Mammary epithelial cell (primary cell): ENCODE results near the gene SCYGR4.

Source experiments
- EZH2 ChIP-seq: IDR thresholded peaks from 2 replicates; pipeline ENCODE4 v1.6.1; 2012; ENCODE audit warnings: low read length, inconsistent platforms, borderline replicate concordance
- TF ChIP-seq, protein P1 (sequence below), 2 donors: IDR thresholded peaks in 1 of 2; conservative IDR thresholded peaks in 1 of 2; 2 replicates each; pipeline ENCODE4 v1.5.1; 2011 to 2012; ENCODE audit warnings: inconsistent platforms in 2 of 2, low read length in 2 of 2, mild to moderate bottlenecking in 2 of 2, control low read depth in 1 of 2, low read depth in 1 of 2; ENCODE audit not compliant: insufficient read depth in 1 of 2; ENCODE audit errors: extremely low read depth in 1 of 2

DNA sequence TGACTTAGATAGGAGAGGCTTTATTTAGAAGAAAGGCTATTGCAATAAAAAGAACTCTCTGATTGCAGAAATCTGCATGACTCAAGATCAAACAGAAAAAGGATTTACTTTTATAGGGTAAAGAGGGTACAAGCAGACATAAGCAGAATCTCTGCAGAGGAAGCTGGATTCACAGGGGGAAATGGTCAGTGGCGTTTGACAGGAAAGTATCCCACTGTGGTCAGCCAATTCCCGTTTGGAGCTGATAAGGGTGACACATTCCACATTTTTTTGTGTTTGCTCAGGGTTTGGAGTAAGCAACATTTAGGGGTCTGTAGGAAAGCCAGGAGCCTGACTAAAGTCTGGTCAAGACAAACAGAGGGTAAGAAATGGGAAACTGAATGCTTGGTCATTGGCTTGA, 25.4 kb downstream of the SCYGR4 start:
- TF ChIP-seq, protein P1, sequence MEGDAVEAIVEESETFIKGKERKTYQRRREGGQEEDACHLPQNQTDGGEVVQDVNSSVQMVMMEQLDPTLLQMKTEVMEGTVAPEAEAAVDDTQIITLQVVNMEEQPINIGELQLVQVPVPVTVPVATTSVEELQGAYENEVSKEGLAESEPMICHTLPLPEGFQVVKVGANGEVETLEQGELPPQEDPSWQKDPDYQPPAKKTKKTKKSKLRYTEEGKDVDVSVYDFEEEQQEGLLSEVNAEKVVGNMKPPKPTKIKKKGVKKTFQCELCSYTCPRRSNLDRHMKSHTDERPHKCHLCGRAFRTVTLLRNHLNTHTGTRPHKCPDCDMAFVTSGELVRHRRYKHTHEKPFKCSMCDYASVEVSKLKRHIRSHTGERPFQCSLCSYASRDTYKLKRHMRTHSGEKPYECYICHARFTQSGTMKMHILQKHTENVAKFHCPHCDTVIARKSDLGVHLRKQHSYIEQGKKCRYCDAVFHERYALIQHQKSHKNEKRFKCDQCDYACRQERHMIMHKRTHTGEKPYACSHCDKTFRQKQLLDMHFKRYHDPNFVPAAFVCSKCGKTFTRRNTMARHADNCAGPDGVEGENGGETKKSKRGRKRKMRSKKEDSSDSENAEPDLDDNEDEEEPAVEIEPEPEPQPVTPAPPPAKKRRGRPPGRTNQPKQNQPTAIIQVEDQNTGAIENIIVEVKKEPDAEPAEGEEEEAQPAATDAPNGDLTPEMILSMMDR (conservative IDR thresholded peaks at IDR 0.05 in 1 of 2, IDR thresholded peaks at IDR 0.05 in 1 of 2; ENCODE audit: extremely low read depth in 1 of 2, insufficient read depth in 1 of 2, low read depth in 1 of 2, low read length in 2 of 2), result no peak
- no peak for TF ChIP-seq EZH2
